CD4-positive, alpha-beta T cell treated with Interleukin-15 for 1 hour (primary cell): ENCODE data around the gene RIPOR3.
"Not testable (repeated sequence)": the region's sequence is repeated elsewhere in the genome, so short reads cannot be mapped to it uniquely, and the experiment has no call there.

Experiments used
- DNase-seq: peaks from one replicate; pipeline ENCODE4 v3.0.0-alpha.2; 2020

Gene RIPOR3

DNA sequence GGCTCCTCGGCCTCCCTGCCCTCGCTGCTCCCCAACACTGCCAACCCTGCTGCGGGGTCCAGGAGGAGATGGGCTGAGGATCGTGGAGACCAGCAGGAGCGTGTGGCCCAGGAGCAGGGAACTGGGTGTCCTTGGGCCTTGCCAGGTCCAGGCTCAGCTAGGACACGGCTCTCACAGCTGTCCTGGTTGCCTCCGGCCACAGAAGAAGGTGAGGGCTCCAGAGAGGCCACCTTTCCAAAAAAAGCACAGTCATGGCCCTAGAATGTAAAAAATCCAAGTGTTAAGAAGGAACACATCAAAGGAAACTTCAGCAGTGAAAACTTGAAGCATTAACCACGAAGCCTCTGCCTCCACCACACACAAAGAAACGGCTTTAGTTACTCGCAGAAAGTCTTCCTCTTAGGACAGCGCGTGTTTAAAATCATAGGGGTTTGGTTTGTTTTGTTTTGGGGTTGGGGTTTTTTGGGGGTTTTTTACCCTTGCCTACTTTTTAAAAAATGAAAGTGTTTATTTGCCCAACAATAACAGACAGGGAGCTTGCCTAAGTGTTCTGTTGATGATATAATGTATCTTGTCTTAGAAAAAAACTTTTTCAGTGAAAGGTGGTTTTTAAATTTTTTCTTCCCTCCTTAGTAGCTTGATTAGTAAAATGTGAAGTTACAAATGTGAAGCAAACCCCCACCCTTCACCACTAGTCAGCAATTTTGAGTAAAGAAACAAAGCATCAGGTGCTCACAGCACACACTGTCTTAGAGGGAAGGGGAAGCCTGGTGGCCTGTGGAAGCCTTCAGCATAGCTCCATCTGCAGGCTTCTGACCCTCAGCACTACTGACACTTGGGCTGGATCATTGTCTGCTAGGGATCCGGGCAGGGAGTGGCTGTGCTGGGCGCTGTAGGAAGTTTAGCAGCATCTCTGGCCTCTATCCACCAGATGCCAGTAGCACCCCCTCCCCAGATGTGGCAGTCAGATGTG is 121.2 kb downstream of the RIPOR3 start:
- peak; percentile 51 for DNase-seq

- not testable (repeated sequence) for DNase-seq
These were observed 121.9 kb downstream of the RIPOR3 start for GRCh38 chr20:50569487-50569863.

GRCh38 chr20:50568549-50568942 is 122.8 kb downstream of the RIPOR3 start:
- DNase-seq: no peak

DNA sequence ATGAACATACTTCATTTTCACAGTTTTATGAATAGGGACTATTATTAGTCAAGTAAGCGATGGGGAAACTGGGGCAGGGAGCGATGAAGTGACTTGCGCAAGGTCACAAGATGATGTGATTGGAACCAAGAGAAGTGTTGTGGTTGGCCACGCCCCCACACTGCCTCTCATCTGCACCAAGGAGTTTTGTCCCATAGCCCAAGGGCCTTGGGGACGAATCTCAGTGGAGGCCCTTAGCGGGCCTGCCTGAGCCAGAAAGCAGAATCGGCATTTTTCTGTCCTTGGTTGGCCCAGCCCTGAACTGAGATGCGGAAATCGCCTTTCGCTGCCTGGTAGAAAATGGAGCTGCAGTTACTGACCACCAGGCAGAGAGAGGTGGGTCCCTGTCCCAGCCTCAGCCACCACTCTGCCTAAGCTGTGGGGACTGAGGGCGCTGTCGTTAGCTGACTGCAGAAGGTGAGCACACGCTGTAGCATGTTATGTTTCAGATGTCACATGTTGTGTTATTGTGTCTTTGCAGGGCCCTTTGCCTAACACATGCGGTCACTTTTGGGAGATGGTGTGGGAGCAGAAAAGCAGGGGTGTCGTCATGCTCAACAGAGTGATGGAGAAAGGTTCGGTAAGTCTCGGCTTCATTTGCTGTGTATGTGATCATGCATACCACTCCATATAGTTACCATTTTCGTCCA is 123.3 kb downstream of the RIPOR3 start:
- DNase-seq: no peak

DNA sequence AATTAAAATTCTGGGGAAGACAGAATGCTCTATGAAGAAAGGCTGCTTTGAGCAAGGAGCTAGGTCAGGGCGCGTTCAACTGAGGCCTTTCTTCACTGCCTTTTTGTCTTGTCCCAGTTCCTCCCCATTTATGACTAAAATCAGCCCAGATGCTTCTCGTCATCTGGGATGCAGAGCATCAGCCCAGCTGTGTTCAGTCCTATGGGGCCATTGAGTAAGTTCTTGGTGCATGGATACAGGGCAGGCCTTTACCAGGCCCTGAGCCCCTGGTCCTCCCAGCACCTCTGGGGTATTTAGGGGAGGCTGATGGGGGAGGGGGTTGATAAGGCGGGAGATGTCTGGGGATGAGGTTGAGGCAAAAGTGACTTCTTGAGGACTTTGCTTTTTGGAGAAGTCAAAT is 125.5 kb downstream of the RIPOR3 start:
- DNase-seq: no peak

- no peak for DNase-seq
These were observed 126.0 kb downstream of the RIPOR3 start for GRCh38 chr20:50565383-50565782.

DNA sequence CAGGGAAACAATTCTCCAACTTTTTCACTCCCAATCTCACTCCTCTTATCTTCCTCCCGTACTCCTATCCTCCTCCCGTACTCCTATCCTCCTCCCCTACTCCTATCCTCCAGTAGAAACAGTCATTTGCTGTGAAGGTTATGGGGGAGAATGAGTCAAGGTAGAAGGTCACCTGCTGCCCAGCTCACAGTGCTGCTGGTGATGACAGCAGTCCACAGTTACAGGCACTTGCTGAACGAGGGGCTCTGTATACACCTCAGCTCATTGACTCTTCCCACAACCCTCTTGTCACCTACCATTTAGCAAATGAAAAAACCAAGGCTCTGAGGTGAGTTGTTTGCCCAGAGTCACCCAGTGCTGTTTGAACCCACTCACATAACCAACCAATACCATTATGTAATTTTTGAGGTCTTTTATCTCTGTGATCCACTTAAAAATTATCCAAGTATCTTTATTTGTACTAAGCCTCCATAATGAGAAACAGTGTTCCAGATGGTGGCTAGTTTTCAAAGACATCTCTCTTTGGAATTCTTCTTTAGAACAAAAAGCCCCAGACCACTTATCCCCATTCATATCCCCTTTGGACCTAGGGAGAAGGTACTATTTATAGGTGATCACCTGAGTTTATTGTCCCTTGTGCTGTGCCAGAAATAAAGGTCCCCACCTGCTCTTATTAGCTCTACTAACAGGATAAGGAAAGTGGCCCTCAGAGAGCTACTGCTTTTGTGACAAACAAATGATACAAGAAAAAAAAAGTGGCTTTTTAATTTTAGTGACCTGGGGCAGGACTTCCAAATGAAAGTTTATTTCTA is 128.0 kb downstream of the RIPOR3 start:
- no peak for DNase-seq

- DNase-seq: no peak
These were observed 129.1 kb downstream of the RIPOR3 start for GRCh38 chr20:50562262-50562701.

DNA sequence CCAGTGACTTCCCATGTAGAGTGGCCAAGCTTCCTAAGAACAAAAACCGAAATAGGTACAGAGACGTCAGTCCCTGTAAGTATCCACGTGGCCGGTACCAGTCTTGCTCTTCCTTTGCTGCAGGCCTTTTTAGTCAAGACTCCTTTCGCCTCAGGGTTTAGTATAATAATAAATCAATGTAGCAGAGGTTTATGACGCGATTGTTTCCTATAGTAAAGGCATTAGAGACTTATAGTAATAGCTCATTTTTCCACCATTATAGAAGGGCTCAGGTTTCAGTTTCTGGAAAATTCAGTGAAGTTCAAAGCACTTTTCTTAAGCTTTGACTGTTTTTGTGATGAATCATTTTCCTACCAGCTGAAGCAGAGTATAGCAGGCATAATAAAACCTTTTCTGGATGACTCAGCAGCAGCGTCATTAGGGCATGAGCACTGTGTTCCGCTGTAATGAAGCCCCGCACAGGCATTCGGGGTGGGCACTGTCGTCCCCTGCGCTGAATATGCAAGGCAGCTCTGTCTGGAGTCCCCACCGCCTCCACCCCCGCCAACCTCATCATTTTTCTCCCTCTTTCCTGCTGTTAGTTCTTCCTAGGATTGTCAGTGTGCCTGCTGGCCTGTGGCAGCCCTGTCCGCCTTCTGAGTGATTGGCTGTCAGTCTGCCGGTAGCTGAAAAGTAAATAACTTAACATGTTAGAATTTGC is 129.8 kb downstream of the RIPOR3 start:
- DNase-seq: no peak

- no peak for DNase-seq
These were observed 130.5 kb downstream of the RIPOR3 start for GRCh38 chr20:50560867-50561266.

DNA sequence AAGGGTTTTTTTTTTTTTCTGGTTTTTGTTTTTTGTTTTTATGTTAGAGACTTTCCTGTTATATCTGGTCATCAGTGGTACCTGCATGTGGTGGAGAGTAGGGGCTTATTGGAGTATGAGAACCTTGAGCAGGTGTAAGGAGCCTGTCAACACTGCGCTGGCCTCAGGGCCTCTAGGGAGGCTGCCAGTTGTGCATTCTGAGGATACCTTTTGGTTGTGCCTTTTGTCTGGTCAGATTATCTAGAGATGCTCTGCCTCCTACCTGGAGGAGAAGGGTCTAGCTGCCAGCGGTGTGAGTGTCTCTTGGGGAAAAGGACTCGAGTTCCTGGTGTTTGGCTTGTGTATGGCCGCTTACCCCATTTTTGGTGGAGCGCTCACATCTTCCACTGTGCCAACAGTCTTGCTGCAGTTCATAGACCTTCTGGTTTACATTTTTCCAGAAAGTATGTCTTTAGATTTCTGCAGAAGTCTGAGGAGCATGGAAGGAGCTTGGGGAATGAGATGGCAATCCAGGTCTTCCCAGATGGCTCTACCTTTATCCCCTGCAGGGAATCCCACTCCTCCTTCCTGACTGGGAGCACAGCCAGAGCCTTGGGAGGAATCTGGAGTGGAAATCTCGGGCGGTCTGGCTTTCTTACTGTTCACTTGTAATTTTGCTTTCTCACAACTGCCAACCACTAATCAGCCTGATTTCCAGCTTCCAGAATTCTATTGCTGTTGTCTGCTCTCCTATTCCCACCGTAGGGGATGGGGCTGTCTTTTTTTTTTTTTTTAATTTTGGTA is 131.3 kb downstream of the RIPOR3 start:
- no peak for DNase-seq

- no peak for DNase-seq
These were observed 132.2 kb downstream of the RIPOR3 start for GRCh38 chr20:50559149-50559548.

GRCh38 chr20:50558483-50558925 is 132.8 kb downstream of the RIPOR3 start:
- no peak for DNase-seq

- DNase-seq: no peak
These were observed 133.7 kb downstream of the RIPOR3 start for GRCh38 chr20:50557549-50558134.

- DNase-seq: no peak
These were observed 135.7 kb downstream of the RIPOR3 start for GRCh38 chr20:50555662-50556061.

DNA sequence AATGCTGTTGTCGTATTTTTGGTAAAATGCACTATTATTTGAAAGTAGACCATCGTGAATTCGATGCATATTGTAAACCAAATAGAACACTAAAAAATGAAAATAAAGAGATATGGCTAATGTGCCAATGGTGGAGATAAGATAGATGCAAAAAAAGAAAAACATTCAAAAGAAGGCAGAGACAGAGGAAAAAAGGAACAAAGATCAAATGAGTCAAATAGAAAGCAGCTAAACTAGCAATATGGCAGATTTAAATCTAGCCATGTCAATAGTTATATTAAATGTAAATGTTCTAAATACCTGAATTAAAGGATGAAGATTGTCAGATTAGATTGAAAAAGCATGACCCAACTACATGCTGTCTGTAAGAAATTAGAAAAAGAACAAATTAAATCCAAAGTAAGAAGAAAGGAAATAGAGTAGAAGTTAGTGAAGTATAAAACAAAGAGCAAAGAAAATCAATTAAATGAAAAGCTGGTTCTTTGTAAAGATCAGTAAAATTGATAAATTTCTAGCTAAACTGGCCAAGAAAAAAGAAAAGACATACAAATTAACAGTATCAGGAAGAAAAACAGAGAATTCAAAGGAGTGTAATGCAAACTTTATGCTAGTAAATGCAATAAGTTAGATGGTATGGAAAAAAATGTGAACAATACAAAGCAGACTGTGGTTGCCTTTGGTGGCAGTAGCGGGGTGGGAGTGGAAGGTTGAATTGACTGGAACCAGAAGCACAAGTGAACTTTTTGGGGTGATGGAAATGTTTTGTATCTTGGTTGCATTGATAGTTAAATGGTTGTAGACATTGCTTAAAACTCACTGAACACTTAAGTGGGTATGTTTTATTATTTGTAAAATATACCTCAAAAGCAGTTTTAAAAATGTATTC is 136.4 kb downstream of the RIPOR3 start:
- no peak for DNase-seq

DNA sequence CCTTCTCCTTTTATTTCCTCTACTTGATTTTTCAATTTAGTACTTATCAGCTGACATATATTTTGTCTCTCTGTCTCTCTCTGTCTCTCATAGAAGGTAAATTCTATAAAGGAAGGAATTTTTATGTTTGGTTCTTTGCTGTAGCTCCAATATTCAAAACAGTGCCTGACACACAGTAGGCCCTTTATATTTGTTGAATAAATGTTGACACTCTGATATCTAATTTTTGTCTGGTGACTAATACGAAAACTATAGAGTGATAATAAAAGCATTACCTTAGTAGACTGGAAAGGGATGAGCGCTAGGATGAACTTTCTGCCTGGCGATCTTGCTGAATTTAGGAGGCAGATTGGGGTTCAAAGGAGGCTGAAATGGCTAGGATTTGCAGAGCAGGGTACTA is 138.4 kb downstream of the RIPOR3 start:
- DNase-seq: no peak

GRCh38 chr20:50551288-50551687 is 140.1 kb downstream of the RIPOR3 start:
- DNase-seq: no peak

- DNase-seq: no peak
These were observed 140.8 kb downstream of the RIPOR3 start for GRCh38 chr20:50550531-50550930.

GRCh38 chr20:50548396-50548795 is 142.9 kb downstream of the RIPOR3 start:
- no peak for DNase-seq
